ENCODE data around the gene MT1H. TPM values are rescaled to one million over a fixed set of nuclear protein-coding genes. Genes with fewer than 3 reads are reported as not detected.

The MT1H gene
- total and polyA plus RNA-seq, 2 of the 13 experiments (the other 11 are each of a cell fraction or from before 2014, with no cell fraction given): 0.60 TPM; not detected in 1

- TF ChIP-seq HMGXB3 (CRISPR knock-in tag; IDR thresholded peaks at IDR 0.05; ENCODE audit: borderline replicate concordance): no peak
- peak; percentile 51; the same call in 1 of the 2 replicates for TF ChIP-seq KLF12 (CRISPR knock-in tag; IDR thresholded peaks at IDR 0.05; ENCODE audit: borderline replicate concordance)
- no peak; the same call in 1 of the 2 replicates for TF ChIP-seq RXRB (CRISPR knock-in tag; IDR thresholded peaks at IDR 0.05; ENCODE audit: borderline replicate concordance)
- TF ChIP-seq PBX2 (CRISPR knock-in tag; IDR thresholded peaks at IDR 0.05): peak; percentile 36; the same call in 1 of the 2 replicates
- 0 out of 2 replicates have a peak, but pooled peaks have one; percentile 12 for TF ChIP-seq PPARG (CRISPR knock-in tag; conservative IDR thresholded peaks at IDR 0.05)
- TF ChIP-seq CREB1 (IDR thresholded peaks at IDR 0.05): no peak
- TF ChIP-seq CREB1 (CRISPR knock-in tag; IDR thresholded peaks at IDR 0.05): peak; percentile 60; the same call in 1 of the 2 replicates
- peak; percentile 97 for TF ChIP-seq ZNF800 (CRISPR knock-in tag; IDR thresholded peaks at IDR 0.05)
- TF ChIP-seq SIX1 (CRISPR knock-in tag; IDR thresholded peaks at IDR 0.05; ENCODE audit: borderline replicate concordance): no peak
- 0 out of 2 replicates have a peak, but pooled peaks have one; percentile 67 for TF ChIP-seq ZNF546 (CRISPR knock-in tag; conservative IDR thresholded peaks at IDR 0.05)
- TF ChIP-seq HMGXB4 (CRISPR knock-in tag; IDR thresholded peaks at IDR 0.05; ENCODE audit: borderline replicate concordance in 1 of 2, low read depth in 1 of 2): peak in 1 of 2 experiments; percentile 59; a peak in 2 of 4 replicates
- TF ChIP-seq MAZ (IDR thresholded peaks at IDR 0.05; ENCODE audit: borderline replicate concordance, low read depth, low read length): no peak
- peak; percentile 56 for TF ChIP-seq MAZ (CRISPR knock-in tag; IDR thresholded peaks at IDR 0.05; ENCODE audit: low read depth)
- TF ChIP-seq ZNF839 (CRISPR knock-in tag; IDR thresholded peaks at IDR 0.05; ENCODE audit: borderline replicate concordance): no peak
- TF ChIP-seq SPEN (CRISPR knock-in tag; IDR thresholded peaks at IDR 0.05; ENCODE audit: low read depth): peak; percentile 66; the same call in 1 of the 2 replicates
- peak; percentile 48; the same call in 1 of the 2 replicates for TF ChIP-seq KAT8 (CRISPR knock-in tag; IDR thresholded peaks at IDR 0.05)
- no peak; the same call in 1 of the 2 replicates for TF ChIP-seq NCOA2 (CRISPR knock-in tag; IDR thresholded peaks at IDR 0.05)
- no peak for TF ChIP-seq FOSL1 (CRISPR knock-in tag; IDR thresholded peaks at IDR 0.05; ENCODE audit: borderline replicate concordance)
- peak; percentile 56 for TF ChIP-seq FOXC1 (CRISPR knock-in tag; IDR thresholded peaks at IDR 0.05; ENCODE audit: borderline replicate concordance)
- TF ChIP-seq ZBTB38 (CRISPR knock-in tag; IDR thresholded peaks at IDR 0.05): no peak; the same call in 1 of the 2 replicates
These were observed 11.9 kb upstream of the MT1H start, which contains the start of gene MT1F (continued) for GRCh38 chr16:56657555-56658326.

Measured in HepG2 (cell line).